ENCODE data around the gene PKP4.

DNA sequence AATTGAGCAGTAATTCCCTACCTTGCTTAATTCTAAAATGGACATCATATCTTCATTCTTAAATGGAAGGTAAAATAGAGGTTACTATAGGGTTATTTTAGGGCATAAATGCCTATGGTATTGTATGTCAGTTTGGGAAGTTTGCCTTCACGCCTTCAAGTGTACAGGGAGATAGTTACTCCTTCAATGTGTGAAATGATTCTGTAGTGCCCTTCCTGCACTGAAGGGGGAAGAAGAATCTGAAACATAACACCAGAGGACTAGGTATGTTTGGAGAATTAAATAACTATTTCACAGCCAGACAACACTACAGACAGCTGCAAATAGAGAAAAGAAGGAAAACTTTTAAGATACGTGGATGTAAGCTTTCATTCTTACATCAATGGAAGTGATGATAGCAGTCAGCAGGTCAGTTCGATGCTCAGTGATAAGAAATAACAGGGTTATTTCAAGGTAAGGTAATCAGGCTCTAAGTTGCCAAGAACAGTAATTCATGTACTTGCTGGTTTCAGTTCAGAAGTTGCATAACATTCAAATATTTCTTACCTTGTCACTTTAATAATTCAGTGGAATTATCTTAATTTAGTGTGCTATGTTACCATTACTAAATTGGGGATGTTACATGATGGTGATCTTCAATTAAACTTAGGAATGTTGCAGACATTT lies 4.0 kb downstream of the PKP4 start:
- TF ChIP-seq, protein P1, sequence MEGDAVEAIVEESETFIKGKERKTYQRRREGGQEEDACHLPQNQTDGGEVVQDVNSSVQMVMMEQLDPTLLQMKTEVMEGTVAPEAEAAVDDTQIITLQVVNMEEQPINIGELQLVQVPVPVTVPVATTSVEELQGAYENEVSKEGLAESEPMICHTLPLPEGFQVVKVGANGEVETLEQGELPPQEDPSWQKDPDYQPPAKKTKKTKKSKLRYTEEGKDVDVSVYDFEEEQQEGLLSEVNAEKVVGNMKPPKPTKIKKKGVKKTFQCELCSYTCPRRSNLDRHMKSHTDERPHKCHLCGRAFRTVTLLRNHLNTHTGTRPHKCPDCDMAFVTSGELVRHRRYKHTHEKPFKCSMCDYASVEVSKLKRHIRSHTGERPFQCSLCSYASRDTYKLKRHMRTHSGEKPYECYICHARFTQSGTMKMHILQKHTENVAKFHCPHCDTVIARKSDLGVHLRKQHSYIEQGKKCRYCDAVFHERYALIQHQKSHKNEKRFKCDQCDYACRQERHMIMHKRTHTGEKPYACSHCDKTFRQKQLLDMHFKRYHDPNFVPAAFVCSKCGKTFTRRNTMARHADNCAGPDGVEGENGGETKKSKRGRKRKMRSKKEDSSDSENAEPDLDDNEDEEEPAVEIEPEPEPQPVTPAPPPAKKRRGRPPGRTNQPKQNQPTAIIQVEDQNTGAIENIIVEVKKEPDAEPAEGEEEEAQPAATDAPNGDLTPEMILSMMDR (IDR thresholded peaks at IDR 0.05) = no peak
- no peak for TF ChIP-seq EP300 (IDR thresholded peaks at IDR 0.05)

Measured in ovary (tissue), 3 donors.